NK-92 treated with Interleukin-12 subunit alpha and Interleukin-12 subunit beta, amount 100 ng/mL, for 24 hours (cell line): ENCODE results near the gene GMPR2.

ENCODE experiments used
- DNase-seq: peaks from one replicate; lab custom pipeline; 2025; lab: John Stamatoyannopoulos, UW

Gene GMPR2

GRCh38 chr14:24252289-24253124 is 19.8 kb downstream of the GMPR2 start:
- DNase-seq, result no peak

GRCh38 chr14:24253936-24254335 is 21.2 kb downstream of the GMPR2 start:
- DNase-seq, result no peak

GRCh38 chr14:24254630-24255392 is 22.1 kb downstream of the GMPR2 start:
- DNase-seq, result no peak

- DNase-seq, result no peak
These were observed 22.7 kb downstream of the GMPR2 start for GRCh38 chr14:24255438-24255837.

GRCh38 chr14:24255931-24256711 is 23.4 kb downstream of the GMPR2 start:
- DNase-seq, result no peak

GRCh38 chr14:24256960-24257359 is 24.2 kb downstream of the GMPR2 start:
- DNase-seq, result no peak

- DNase-seq, result no peak
These were observed 25.4 kb downstream of the GMPR2 start for GRCh38 chr14:24258119-24258518.

- DNase-seq, result no peak
These were observed 26.0 kb downstream of the GMPR2 start for GRCh38 chr14:24258548-24259265.

GRCh38 chr14:24259282-24260025 is 26.7 kb downstream of the GMPR2 start:
- DNase-seq, result no peak

- DNase-seq, result no peak
These were observed 27.5 kb downstream of the GMPR2 start for GRCh38 chr14:24260026-24260779.

GRCh38 chr14:24260780-24261157 is 28.0 kb downstream of the GMPR2 start:
- DNase-seq, result no peak

- DNase-seq, result no peak
These were observed 28.7 kb downstream of the GMPR2 start for GRCh38 chr14:24261256-24261968.

GRCh38 chr14:24261969-24262327 is 29.2 kb downstream of the GMPR2 start:
- no peak for DNase-seq

- no peak for DNase-seq
These were observed 30.3 kb downstream of the GMPR2 start, which contains the start of gene TGM1 for GRCh38 chr14:24262821-24263733. Gene TGM1 (minus strand): TSS chr14:24263177. CDS start chr14:24262352, 825 bp downstream.

GRCh38 chr14:24263848-24264247 is 31.1 kb downstream of the GMPR2 start:
- DNase-seq, result no peak

- no peak for DNase-seq
These were observed 31.6 kb downstream of the GMPR2 start for GRCh38 chr14:24264298-24264697.

GRCh38 chr14:24266344-24267244 is 33.9 kb downstream of the GMPR2 start:
- DNase-seq, result no peak

GRCh38 chr14:24267516-24267915 is 34.8 kb downstream of the GMPR2 start:
- no peak for DNase-seq
